GM21360 (cell line): Measurements from ENCODE around the gene STOX2.

ENCODE experiments used
- ATAC-seq: cut with Tn5 transposase; IDR thresholded peaks from one replicate; pipeline ENCODE4 v1.9.1; 2021; ENCODE audit warnings: mild to moderate bottlenecking, moderate library complexity; ENCODE audit not compliant: unreplicated experiment

STOX2 gene

GRCh38 chr4:183888564-183888963, 16.5 kb upstream of the STOX2 start:
- no peak for ATAC-seq

DNA sequence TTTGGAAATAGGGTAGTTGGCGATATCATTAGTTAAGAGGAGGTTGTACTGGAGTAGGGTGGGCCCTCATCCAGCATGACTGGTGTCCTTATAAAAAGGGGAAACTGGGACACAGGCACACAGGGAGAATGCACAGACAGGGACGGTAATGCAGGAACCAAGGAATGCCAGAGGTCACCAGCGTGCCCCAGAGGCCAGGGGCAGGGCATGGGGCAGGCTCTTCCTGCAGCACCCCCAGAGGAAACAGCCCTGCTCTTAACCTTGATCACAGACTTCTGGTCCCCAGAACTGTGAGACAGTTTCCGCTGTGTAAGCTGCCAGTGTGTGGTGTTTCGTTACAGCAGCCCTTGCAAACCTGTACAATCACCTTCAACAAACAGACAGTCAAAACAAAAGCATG, 15.9 kb upstream of the STOX2 start:
- ATAC-seq, result no peak

GRCh38 chr4:183897193-183897592, 7.9 kb upstream of the STOX2 start:
- ATAC-seq, result no peak

DNA sequence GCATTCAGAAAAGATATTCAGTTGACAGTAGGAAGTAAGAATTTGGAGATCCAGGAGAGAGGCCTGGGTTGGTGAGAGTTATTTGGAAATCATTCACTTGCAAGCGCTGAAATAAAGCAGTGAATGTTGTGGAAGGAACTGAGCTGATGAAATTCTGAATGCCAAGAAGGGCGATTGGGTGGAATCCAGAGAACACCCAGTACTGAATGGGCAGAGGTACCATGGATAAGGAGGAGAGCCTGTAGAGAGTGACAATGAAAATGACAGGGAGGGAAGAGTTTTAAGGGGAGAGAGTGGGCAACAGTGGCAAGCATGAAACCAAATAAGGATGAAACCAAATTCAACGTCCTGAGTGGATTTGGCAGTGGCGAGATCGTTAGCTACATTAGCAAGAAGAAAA, 6.7 kb upstream of the STOX2 start:
- ATAC-seq, result no peak

- ATAC-seq, result no peak
Observed at GRCh38 chr4:183903021-183903760, 1.9 kb upstream of the STOX2 start.

- ATAC-seq, result no peak
Observed at GRCh38 chr4:183905593-183906488, 734 bp downstream of the STOX2 start.

DNA sequence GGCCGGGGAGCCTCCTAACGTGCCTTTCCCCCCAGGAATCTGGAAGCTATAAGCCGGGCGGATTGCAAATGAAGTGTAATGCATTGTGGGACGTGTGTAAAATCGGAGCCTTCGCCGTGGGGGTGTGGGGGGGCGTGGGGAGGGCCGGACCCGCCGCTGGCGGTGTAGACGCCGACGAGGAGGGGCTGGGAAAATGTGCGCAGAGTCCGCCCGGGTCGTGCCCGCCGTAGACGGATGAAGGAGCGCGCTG, 1.3 kb downstream of the STOX2 start:
- no peak for ATAC-seq

GRCh38 chr4:183906739-183907651, 1.9 kb downstream of the STOX2 start:
- ATAC-seq, result no peak

GRCh38 chr4:183907871-183908683, 3.0 kb downstream of the STOX2 start:
- no peak for ATAC-seq

- ATAC-seq, result no peak
Observed at GRCh38 chr4:183909187-183909586, 4.1 kb downstream of the STOX2 start.

- no peak for ATAC-seq
Observed at GRCh38 chr4:183909801-183910200, 4.7 kb downstream of the STOX2 start.

- ATAC-seq, result no peak
Observed at GRCh38 chr4:183912585-183912984, 7.5 kb downstream of the STOX2 start.

DNA sequence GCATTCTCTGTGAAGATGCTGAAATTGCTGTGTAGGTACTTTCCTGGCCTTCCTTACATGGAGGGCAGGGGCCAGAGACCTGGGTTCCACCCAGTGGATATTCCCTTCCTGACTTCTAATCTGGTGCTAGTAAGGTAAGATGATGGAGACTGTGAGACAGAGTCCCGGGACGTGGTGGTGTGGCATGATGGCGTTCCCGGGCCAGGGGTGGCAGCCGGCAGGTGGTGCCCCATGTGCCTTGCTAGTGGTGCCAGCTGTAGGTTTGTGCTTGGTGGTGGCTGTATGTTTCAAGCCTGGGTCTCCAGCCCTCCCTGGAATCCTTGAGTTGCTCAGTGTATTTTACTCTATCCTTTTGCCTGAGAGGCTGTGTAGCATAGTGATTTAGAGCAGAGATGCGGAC, 10.9 kb downstream of the STOX2 start:
- ATAC-seq, result no peak

- ATAC-seq, result no peak
Observed at GRCh38 chr4:183918696-183919095, 13.6 kb downstream of the STOX2 start.

GRCh38 chr4:183919141-183919540, 14.0 kb downstream of the STOX2 start:
- no peak for ATAC-seq

- no peak for ATAC-seq
Observed at GRCh38 chr4:183920512-183920911, 15.4 kb downstream of the STOX2 start.

DNA sequence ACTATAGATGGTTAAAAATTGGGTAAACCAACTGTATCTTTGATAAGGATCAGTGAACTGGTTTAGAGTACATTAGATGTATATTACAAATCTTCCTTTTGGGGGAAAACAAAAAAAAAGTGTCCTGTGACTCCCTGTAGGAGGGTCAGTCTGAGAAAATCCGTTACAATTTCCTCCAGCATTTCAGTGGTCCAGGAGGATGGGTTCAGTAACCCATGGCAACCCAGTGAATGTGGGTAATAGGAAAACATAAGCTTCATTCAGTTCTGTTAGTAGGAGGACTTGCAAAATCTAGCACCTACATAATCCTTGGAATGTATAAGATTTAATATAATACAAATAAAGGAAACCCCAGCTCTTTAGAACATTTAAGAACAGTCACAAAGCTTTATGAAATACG, 16.2 kb downstream of the STOX2 start:
- no peak for ATAC-seq

DNA sequence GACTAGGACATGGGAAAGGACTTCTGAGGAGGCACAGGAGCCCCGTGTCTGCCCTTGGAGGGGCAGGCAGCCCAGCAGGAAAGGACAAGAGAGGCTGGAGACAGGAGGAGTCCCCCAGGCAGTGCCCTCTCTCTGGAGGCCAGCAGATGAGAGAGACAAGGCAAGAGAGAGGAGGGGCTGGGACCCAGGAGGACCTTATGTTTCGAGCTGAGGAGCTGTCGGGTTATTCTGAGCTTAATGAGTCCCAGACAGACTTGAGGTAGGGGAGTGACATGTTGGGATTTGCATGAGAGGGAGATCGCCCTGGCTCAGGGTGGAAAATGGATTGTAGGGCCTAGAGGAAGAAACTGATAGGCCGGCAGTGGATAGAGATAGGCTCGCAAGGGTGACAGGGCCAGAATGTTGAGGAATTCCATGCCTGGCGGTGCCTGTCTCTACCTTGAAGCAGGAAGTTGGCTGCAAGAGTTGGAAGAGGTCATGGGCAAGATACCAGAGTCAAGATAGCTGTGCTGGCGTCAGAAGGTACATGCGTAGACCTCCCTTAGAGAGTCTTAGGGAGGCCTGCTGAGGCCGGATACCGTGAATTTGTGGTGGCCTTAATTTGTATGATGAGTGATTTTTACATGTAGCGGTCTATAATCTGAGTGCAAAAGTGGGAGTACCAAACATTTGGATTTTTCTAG, 19.4 kb downstream of the STOX2 start:
- ATAC-seq, result no peak

GRCh38 chr4:183926950-183927349, 21.8 kb downstream of the STOX2 start:
- no peak for ATAC-seq

- no peak for ATAC-seq
Observed at GRCh38 chr4:183932576-183932975, 27.5 kb downstream of the STOX2 start.
